Activated T-cell treated with anti-CD3 and anti-CD28 coated beads for 4 hours (primary cell): ENCODE measurements around the gene WRNIP1.

Experiments used
- DNase-seq: peaks from one replicate; pipeline ENCODE4 v3.0.0-alpha.2; 2020

WRNIP1 gene

DNA sequence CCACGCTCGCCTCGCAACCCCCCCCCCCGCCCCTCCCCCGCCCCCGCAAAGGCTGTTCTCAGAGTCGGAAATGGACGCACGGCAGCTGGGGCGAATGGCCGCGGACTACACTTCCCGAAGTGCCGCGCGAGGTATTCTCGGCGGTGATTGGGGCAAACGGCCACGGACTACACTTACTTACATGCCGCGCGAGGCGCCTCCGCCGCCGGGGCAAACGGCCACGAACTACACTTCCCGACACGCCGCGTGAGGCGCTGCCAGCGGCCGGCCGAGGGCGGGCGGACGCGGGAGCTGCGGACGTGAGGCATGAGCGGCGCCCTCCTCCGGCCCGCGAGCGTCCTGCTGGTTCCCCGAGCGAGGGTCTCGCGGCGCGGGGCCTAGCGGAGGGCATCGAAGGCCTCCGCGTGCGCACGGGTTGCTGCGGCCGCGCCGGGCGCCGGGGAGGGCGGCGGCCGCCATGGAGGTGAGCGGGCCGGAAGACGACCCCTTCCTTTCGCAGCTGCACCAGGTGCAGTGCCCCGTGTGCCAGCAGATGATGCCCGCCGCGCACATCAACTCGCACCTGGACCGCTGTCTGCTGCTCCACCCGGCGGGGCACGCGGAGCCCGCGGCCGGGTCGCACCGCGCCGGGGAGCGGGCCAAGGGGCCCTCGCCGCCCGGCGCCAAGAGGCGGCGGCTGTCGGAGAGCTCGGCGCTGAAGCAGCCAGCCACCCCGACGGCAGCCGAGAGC lies at the start of gene WRNIP1:
TSS of gene WRNIP1 (plus strand) at position 228 of the 730 bp plus-strand sequence. CDS start at position 458, 230 bp downstream.
- DNase-seq = peak; percentile 91

DNA sequence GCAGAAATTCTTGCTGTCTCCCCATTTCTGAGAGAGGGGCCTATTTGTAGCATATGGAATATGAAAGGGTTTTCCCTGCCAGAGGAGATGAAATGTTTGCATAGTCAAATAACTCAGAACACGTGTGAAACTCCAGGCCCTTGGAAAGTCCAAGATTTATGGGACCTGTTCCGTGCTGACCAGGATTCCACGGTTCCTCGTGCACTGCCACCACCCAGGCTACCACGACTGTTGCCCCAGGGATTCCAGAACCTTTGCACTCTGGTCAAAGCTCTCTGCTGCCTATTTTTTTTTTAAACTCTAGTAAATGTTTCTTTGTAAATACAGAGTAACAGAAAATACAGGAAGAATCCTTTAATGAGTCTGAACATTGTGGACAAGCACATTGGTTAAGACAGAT lies 49.5 kb upstream of the WRNIP1 start:
- no peak for DNase-seq

DNA sequence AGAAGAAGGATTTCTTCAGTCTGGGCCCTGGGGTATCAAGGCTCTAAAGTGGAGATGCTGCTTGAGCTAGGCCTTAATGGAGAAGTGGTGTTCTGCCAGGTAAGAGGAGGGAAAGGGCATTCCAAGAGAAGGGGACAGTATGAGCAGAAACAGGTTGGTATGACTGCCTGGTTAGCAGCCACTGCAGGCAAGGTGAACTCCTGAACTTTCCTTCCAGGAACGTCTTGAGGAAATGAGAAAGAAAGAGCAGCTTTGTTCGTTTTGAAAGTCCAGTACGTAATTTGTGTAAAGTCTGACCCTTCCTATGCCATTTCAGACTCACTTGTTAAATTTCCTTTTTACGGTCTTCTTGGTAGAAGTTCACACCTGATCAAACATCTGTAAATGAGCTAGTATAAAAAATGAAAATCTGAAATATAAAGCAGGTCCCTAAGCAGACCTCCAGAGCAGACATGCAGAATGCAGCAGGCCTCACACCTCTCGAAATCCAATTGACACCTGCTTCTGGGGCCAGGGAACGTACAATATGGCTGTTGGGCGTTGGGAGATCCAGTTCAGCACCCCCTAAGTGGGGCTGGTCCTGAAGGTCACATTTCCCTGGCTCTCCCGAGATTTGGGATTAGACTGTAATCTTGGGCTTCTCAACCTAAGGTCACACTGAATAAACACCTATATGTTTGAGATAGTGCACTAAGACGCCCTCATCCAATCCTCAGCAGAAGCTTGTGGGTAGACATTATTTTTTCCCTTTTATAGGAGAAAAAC lies 48.1 kb upstream of the WRNIP1 start:
- DNase-seq = no peak

DNA sequence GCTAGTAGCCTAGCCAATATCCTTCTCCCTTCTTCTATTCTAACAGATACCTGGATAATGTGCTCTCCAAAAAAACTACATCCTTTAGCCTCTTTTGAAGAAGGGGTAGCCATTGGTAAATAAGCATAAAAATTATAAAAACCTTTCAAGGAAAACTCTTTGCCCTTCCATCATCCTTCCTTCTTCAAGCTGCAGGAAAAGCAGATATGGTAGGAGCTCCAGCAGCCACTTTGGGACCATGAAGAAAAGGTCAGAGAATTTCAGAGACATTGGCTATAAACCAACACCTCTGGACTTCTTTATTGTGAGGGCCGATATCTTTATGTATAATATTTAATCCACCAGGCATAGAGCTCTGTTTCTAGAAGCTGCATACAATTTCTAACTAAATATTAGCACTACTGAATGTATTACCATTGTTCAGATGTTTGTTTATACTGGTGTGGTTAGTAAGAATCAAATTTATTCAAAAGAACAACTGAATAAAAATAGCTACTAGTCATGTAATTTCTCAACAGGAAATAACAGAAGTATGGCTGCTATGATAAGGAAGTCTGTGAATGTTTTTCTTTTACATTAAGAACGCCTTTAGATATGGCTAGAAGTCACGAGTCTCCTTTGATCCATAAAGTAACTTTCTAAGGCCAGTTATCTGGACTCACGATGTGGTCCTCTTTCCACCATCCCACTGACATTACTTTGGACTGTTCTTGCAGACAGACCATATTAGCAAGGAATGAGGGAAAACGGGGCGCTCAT lies 46.7 kb upstream of the WRNIP1 start:
- DNase-seq = no peak

DNA sequence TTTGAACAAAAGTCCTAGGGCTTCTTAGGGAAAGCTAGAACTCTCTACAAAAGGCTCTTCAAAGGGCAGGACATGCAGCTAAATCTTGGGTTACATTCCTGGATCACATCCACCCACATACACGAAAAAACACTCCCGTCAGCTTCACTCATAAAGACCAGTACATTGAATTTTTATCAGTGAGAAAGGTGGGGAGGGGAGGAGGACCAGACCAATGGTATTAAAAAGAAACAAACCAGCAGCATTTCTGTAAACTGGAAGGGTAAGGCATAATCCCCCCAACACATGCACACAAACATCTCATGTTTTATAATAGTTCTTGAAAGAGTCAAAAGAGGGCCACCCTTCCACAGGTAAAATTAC lies 46.1 kb upstream of the WRNIP1 start:
- DNase-seq = no peak

DNA sequence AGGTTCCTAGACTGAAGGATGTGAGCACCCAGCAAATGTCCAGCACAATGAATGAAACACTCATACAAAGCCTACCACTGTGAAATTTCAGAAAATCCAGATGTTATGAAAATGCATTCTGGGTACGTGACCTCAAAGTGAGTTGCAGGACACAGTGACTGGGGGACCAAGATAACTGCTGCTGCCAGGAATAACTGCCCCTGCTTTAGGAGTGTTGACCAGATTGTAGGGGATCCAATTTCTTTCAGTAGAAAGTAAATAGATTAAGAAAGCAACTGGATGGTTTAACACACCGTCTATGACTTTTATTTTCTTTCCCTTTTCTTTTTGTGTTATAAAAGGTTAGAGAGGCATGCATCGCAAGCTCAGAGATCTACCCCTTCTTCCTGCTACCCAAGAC lies 44.0 kb upstream of the WRNIP1 start:
- no peak for DNase-seq

DNA sequence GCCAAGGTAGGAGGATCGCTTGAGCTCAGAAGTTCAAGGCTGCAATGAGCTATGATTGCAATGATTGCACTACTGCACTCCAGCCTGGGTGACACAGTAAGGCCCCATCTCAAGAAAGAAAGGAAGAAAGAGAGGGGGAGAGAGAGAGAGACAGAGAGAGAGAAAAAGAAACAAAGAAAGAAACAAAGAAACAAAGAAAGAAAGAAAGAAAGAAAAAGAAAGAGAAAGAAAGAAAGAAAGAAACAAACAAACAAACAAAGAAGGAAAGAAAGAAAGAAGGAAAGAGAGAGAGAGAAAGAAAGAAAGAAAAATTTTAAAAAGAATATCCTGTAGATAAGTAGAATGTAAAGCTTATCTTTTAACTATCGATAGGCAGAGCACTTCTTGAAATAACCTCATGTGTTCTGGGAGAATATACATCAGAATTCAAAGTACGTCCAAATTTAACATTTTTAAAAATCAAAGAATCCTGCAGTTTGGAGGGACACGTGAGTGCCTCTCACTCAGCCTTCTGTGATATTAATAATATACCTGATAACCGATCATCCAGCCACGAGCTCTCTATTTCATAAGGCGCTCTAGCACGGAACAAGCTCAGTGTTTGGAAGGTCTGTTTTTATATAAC lies 39.7 kb upstream of the WRNIP1 start:
- no peak for DNase-seq

DNA sequence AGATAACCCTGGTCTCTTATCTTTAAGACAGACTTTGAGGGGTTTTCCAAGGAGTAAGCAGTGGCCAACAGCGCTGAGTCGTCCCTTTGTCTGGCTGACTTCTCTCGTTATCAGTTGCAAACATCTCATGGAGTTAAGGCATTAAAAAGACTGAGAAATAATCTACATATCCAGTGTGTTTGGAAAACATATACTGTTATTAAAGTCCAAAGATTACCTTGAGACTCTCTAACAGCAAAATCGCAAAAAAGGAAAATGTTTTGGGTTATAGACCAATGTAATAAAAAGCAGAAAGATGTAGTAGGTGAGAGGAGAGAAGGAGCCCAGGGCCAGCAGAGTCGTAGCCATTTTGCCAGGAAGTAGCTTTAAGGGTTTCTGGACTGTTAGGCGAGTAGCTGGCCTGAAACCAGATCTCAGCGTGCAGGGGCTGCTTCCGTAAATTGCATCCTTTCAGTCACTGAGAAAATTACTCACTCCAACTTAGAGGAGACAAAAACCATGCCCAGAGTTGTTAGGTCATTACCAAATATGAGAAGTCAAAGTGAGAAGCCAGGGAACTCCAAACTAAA lies 39.1 kb upstream of the WRNIP1 start:
- no peak for DNase-seq

DNA sequence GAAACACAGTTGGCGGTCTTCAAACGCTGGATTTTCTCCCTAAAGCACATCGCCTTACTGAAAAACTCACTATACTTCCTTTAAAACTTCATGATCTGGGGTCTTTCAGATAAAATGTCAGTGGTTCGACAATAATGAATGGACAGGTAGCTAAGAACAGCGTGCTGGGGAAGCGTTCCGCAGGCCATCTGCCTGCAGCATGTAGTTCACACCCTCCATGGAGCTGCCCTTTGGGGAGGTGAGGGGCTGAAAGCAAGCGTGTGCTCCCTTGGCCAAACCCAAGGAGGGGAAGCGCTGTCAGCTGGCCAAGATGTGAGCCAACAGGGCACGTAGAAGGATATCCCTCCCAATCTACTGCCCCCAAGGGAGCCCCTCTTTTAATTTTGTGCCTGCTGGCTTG lies 35.3 kb upstream of the WRNIP1 start:
- no peak for DNase-seq

DNA sequence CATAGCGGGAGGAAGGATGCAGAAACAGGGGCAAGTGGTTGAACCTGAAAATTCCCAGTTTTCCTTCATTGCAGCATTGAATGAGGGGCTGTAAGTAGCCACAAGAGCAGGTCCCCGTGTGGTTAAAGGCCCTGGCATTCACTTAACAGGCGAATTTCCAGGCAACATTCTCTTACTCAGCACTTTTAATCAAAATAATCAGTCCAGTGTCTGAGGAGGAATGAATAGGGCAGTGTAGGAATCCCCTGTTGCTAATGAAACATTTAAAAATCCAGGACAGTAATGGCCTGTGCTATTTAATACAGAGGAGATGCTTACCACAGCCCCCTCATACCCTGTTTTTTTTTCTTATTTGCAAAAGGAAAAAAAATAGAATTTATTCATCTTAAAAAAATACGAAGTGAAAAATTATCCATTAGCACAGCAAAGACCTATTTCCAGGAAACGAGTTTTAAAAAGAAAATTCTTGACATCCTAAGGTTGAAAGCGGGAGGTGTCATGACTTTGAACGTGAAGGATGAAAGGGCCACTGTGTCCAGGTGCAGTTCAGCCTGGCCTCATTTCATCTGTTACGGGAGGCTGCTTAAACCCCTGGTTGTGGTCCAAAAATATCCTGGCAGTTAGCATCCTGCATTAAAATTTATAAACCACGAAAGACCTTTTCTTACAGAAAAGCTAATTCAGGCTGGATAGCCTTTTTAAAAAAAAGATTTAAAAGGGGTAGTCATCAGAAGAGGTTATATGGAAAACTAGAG lies 34.7 kb upstream of the WRNIP1 start:
- no peak for DNase-seq

DNA sequence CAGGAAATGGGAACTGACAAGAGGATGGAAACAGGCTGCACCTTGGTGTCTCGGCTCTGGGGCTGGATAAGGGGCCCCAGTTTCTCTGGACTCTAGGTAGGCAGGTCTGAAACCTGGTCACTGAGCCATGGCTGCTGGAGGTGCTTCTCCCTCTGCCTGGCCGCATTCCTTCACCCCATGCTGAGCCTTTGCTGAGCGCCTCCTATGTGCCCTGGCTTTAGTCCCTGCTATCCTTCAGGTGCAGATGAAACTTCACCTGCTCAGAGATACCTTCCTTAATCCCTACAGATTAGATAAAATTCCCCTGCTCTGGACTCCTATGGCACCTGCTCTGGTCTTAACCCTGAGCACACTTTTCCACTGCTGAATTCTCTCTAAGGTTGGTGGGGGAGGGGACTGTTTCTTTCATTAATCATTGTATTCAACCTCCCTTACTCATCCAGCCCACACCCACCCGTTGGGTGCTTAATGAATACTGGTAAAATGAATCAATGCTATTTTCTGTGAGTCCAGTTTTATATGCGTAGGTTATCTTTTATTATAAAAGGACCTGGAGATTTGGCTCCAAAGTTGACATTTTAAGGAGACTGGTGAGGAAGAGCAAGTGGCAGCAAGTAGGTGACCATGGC lies 33.8 kb upstream of the WRNIP1 start:
- DNase-seq = no peak

DNA sequence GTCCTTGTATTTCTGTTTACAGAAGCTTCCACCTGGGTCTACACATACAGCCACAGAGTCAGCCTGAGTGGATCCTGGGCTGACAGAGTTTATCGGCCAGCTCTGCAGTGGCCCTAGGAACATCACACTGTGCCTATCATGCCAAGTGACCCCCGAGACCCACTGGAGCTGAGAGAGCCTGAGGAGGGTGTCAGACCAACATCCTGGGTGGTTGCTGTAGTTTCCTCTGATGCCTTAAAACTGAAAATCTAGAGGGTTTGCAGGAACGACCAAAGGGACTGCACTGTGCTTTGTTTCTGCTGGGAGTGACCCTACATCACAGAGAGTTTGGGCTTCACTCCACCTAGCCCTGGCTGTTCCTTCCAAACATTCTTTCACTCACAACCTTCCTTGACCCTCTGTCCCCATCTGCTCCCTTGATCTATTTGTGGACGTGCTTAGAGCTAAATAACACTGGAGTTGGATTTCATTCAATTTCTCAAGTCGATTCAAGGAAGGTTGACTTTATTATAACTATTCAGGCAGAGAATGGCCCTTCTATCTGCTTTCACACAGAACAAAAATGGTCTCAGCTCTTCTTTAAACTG lies 32.6 kb upstream of the WRNIP1 start:
- DNase-seq = no peak

DNA sequence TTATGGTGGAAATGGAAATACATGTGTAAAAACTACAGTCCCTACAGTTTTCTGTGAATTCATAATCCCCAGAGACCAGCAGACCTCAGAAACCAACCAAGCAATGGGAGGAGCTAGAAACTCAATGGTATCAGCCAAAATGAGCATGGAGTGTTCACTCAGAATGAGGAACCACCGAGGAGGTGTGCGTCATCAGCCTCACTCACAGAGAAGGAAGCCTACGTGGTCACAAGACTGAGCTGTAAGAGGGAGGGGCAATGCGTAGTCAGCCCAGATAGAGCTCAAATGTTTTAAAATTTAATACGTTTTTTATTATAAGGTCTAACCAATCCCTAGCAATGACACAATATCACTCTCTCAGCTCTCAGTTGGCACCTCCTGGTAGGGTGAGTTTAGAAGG lies 31.9 kb upstream of the WRNIP1 start:
- DNase-seq = no peak

DNA sequence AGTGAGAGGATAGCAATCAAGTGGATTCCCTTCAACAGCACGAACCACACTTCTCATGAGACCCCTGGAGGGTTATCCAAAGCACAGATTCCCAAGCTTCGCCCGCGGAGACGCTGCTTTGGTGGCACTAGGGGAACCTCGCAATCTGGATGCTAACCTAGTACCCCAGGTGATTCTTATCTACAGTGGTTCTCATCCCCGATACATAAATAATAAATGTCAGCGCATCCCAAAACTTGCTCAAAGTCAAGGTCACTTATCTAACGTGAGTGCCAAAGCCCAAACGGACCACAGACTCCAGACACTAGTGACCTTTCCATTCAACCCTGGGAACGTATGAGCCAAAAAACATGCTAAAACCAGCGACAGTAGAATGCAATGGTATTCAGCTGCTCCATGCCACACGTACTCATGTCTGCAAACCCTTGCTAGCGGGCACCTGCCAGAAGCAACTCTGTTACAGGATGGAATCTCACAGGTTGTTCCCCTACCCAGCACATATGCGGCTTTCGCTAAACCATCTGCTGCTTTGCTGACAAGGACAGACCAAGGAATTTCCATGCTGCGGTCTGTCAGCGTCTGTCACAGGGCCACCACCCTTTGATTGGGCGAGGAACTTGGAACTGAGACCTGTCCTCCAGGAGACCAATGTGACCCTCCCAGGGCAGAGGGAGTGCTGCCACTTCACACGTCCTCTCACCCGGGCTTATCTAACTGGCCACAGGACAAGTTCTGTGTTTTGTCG lies 31.3 kb upstream of the WRNIP1 start:
- no peak for DNase-seq

DNA sequence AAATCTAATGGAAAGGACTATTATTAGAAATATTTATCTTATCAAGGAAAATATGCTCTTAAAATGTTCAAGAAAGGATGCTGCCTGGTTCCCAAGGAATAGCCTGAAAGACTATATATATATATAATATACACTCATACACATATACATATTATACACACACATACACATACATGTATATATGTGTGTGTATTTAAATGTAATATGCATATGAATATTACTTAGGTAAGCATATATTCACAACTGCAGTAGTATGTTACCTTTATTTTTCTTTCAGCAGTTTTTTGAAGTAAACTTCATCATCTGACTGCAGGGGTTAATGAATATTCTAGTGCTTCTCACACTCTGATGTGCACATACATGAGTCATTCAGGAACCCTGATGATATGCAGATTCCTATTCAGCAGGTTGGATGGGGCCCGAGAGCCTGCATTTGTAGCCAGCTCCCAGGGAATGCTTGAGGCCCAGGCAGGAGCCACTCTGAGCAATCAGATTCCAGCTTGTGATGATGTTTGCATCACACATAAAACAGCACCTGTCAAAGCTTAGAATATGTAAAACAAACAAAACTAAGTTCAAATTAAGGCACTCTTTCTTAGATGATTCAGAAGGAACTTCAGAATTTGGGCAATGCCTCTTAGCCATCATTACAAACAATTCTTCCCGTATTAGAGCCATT lies 30.6 kb upstream of the WRNIP1 start:
- no peak for DNase-seq

DNA sequence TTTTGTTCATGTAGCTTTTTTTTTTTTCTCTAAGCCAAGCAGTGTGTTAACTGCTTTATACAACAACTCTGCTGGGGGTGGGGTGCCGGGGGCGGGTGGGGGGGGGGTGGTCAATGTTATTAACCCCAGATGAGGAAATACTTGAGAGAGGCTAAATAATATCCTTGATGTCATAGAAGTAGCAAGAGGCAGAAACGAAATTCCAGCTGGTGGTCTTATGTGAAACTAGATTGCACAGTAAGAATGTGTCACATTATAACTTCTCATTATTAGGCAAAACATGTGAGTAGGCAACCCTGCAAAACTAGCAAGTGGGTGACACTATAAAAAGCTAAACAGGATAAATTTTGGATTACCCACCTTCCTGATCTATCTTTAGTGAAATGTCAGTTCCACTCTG lies 27.3 kb upstream of the WRNIP1 start:
- DNase-seq = no peak

DNA sequence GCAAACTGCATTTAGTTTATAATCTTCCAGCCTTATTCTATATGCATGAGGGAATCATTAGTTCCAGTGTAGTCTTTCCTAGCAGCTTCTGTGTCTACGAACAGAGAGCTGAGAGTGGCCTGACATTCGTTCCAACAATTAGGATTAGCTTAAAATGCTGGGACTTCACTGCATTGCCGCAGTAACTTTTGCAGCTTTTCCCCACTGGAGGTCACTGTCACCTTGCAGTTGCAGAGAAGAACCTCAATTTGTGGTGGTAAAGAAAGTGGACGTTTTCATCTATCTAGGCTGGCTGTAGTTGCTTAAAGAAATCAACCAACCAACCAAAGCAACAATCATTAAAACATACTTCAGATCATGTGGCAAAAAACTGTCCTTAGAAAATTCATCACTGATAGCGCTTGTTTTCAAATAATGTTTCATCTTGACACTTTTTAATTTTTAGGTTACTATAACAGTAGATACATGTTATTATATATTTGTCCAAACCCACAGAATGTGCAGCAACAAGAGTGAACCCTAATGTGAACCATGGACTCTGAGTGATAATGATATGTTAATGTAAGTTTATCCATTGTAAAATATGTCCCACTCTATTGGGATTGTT lies 26.7 kb upstream of the WRNIP1 start:
- DNase-seq = peak; percentile 40

DNA sequence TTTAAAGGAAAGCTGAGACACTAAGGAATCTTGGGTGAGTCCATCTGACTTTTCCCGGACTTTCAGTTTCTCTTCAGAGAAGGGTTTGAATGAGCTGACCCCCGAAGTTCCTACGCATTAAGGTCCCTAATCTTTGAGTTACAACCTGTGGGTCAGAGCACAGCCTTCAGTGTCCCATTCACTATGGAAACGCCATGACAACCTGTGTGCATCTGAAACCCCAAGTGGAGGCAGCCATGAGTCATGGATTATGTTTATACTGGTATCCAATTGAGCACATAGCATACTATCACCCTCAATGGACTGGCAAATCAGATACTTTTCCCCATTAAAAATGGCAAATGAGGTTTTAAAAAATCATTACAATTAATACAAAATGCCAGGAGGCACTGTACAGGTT lies 25.9 kb upstream of the WRNIP1 start:
- DNase-seq = no peak

DNA sequence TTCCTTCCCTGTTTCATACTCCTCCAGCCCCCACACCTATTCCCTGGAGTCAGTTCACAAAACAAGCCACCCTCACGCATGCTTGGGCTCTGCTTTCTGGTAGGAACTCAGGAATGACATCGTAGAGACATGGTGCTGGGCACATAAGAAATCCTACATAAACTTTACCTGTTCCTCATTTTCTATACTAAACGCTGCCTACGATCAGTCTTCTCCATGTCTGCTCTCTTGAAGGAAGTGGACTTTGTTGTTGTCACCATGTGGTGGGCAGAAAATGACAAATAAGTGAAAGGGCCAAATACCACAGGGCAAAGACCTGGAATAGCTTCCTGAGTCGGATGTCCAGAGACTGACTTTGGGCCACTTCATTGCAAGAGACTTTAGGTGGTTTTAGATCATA lies 24.6 kb upstream of the WRNIP1 start:
- DNase-seq = no peak

DNA sequence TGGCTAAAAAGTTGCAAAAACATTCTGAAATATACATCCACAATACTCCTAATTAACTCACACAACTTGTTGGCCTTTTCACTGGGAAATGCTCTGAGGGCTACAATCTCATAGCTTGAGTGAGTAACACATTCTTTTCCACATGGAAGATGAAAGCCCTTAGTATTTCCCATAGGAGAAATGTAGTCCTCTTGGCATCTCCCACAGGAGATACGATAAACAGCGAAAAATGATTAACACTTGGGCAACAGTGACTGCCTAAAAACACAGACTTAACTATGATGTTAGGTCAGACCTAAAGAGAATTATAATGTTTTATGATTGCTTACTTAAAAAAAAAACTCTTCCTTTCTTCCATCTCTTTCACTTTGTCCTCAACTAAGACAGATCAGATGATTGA lies 23.4 kb upstream of the WRNIP1 start:
- DNase-seq = no peak
